ENCODE measurements around the gene ARSB. TPM values are rescaled to one million over a fixed set of nuclear protein-coding genes. Genes with fewer than 3 reads are reported as not detected.
"Not testable (repeated sequence)": the region's sequence is repeated elsewhere in the genome, so short reads cannot be mapped to it uniquely, and the experiment has no call there.

ARSB gene
- total RNA-seq, 1 donor: 26.3 TPM

GRCh38 chr5:78735834-78736463 lies 249.2 kb downstream of the ARSB start:
- TF ChIP-seq CTCF (IDR thresholded peaks at IDR 0.05; ENCODE audit: insufficient read depth, low read depth, low read length): no peak
- H3K4me3 ChIP-seq (ENCODE audit: low read depth, low read length): no peak overlapping the region
- no peak for DNase-seq (ENCODE audit: low read depth)

GRCh38 chr5:78734950-78735349 lies 250.2 kb downstream of the ARSB start:
- H3K4me3 ChIP-seq (ENCODE audit: low read depth, low read length): no peak overlapping the region
- DNase-seq (ENCODE audit: low read depth): no peak
- no peak for TF ChIP-seq CTCF (IDR thresholded peaks at IDR 0.05; ENCODE audit: insufficient read depth, low read depth, low read length)

- no peak for TF ChIP-seq CTCF (IDR thresholded peaks at IDR 0.05; ENCODE audit: insufficient read depth, low read depth, low read length)
- DNase-seq (ENCODE audit: low read depth): no peak
- no peak overlapping the region for H3K4me3 ChIP-seq (ENCODE audit: low read depth, low read length)
Observed at GRCh38 chr5:78734094-78734845, 250.8 kb downstream of the ARSB start.

GRCh38 chr5:78732721-78733120 lies 252.4 kb downstream of the ARSB start:
- H3K4me3 ChIP-seq (ENCODE audit: low read depth, low read length); DNase-seq (ENCODE audit: low read depth): not testable (repeated sequence)

- no peak for TF ChIP-seq CTCF (IDR thresholded peaks at IDR 0.05; ENCODE audit: insufficient read depth, low read depth, low read length)
- no peak overlapping the region for H3K4me3 ChIP-seq (ENCODE audit: low read depth, low read length)
- peak; percentile 80 for DNase-seq (ENCODE audit: low read depth)
Observed at GRCh38 chr5:78731884-78732283, 253.2 kb downstream of the ARSB start.

GRCh38 chr5:78730300-78731094 lies 254.6 kb downstream of the ARSB start:
- no peak for DNase-seq (ENCODE audit: low read depth)
- TF ChIP-seq CTCF (IDR thresholded peaks at IDR 0.05; ENCODE audit: insufficient read depth, low read depth, low read length): no peak
- H3K4me3 ChIP-seq (ENCODE audit: low read depth, low read length): no peak overlapping the region

Measured in fibroblast of villous mesenchyme (primary cell).